GM04504 (cell line): ENCODE measurements around the gene SEPHS1.
"Not testable (repeated sequence)": the region's sequence is repeated elsewhere in the genome, so short reads cannot be mapped to it uniquely, and the experiment has no call there.

Experiments
- DNase-seq: peaks from one replicate; pipeline ENCODE4 v3.0.0-alpha.2; 2012; ENCODE audit warnings: low read depth

The SEPHS1 gene

DNA sequence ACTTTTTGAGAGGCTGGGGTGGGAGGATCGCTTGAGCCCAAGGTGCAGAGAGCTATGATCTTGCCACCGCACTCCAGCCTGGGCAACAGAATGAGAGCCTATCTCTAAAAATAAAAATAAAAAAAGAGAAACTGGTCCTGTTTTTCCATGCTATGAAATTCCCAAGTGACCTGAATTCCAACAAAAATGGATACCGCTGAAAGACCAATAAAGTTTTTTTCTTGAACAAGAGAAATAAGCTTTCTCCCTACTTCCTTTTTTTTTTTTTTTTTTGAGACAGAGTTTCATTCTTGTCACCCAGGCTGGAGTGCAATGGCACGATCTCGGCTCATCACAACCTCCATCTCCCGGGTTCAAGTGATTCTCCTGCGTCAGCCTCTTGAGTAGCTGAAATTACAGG lies 12.5 kb upstream of the SEPHS1 start:
- no peak for DNase-seq

DNA sequence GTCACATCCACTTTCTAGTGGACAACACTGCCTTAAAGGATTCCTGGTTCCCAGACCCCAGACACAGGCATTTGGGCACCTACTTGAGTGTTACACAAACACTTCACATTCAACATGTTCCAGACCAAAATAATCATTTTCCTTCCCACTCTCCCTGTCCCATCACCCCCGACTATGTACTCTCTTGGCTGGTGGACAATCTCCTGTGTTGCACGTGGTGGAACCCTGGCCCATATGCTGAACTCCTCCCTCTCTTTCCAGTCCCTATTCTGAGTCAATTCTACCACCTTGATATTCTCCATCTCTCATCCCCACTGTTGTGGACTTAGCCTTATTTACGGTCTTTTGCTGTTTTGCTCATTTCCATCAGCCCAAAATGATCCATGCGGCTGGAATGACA lies 8.3 kb upstream of the SEPHS1 start:
- no peak for DNase-seq

DNA sequence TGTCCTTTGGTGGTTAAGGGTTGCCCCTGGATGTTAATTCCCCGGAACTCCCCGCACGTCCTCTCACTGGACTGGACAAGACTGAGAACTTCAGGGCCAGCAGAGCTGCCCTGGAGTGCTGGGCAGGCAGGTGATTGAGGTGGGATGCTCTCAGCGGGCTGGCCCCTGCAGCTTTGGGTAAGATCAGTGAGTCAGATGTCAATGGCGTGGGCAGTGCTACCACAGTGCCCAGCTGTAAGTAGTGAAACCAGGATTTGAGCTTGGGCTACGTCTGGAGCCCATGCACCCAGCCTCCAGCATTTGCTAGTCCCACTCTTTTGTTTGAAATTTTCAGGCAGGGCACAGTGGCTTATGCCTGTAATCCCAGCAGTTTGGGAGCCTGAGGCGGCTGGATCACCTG lies 6.7 kb upstream of the SEPHS1 start:
- DNase-seq = no peak

DNA sequence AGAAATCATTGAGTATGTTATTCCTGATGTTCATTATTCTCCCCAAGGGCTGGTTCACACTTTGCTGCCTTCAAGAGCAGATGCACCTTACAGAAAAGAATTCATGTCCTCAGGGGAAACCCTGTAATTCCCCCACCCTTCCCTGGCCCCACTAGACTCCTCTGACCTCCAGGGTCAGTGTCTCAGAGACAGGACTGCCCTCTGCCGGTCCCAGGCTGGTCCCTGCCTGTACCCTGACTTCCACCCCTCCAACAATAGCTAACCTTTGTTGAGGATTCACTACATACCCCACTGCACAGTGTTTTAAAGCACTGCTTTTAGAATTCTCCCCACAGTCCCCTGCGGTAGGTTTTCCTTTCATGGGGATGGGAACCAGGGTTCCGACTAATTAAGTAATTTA lies 4.4 kb upstream of the SEPHS1 start:
- DNase-seq = no peak

DNA sequence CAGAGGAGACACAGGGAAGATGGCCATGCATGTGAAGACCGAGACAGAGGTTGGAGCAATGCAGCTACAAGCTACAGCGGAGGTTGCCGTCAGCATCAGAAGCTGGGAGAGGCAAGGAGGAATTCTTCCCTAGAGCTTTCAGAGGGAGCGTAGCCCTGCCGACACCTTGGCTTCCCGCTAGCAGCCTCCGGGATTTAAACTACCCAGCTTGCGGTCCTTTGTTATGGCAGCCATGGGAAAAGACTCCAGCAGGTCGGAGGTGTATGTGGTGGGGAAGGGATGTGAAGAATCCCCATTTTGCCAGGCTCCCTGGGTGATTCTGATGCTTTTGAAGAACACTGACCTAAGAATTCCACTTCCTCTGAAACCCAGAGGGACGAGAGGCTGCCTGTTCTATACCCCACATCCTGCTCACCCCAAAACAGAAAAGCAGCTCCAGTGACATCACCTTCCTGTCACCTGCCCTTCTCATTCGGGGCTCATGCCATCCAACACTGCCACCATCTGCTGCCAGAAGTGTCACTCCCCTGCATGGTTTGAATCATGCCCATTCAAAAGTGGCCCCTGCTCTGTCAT lies 3.3 kb upstream of the SEPHS1 start:
- DNase-seq = no peak

DNA sequence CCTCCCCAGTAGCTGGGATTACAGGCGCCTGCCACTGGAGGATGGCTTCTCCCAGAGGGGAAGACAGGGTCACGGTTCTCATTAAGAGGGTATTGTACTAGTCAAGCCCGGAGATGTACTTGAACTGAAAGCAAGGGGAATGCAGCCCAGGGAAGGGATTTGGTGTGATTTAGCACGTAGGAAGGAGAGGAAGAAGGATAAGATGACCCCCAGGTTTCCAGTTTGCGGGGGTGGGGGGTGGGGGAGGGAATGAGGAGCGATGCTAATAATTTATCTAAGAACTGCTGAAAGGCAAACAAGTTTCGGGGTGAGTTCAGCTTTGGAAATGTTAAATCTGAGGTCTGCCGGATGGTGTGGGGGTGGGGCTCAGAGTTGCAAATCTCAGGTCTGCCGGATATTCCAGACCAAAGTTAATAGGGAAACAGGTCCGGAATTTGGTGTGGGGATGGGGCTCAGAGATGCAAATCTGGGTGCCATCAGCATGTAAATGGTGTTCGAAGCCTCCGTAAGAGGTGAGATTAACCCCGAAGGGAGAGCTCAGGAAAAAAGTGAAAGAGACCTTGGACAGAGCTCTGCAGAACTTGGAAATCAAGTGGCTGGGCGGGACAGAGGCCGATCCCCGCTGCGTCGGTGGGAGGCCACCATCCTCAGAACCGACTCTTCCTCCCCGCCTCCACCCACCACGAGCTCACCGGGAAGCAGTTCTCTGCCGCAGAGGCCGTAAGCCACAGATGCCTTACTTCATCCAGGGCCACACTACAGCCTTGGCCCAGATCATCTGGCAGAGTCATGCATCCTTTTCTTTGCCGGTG lies 1.6 kb upstream of the SEPHS1 start:
- no peak for DNase-seq

DNA sequence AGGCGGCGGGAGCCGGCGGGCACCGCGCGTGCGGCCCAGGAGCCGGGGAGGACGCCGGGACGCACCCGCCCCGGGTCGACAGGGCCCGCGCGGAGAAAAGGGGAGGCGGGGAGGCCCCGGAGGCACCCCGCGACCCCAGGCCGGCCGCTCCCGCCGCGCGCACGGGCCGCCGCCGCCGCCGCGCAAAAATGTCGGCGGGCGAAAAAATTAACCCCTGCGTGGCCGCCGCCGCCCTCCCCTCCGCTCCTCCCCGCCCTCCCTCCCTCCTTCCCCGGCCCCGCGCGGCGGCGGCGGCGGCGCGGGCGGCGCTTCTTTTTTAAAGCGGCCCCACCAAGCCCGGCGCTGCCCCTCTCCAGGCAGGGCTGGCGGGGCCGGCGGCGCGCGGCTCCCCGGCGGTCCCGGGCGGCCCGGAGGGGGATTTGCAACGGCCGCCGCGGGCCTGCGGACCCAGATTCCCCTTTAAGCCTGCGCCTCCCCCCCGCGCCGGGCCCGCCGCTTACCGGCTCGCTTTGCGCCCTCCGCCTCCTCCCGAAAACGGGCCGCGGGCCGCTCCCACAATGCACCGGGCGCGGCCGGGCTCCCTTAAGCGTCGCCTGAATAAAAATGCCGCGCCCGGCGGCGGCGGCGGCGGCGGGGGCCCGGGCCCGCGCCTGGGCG lies 465 bp downstream of the SEPHS1 start:
- no peak for DNase-seq

DNA sequence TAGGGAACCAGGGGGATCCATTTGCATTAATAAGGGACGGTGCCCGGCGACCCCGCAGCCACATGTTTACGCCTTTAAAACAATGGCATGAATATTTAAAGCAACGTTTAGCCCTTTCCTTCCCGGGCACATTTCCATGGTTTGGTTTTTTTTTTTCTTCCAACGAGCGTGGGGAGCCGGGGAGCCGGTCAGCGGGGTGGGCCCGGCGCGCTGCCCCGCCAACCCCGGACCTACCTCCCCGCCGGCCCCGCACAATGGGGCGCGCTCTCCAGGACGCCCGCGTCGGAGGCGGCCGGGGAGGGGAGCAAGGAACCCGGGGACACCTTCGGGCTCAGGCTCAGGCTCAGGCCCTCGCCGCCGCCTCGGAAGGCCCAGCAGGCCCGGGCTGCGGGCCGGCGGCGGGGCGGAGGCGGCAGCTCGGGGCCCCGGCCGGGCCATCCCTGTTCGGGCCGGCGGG lies 1.0 kb downstream of the SEPHS1 start:
- no peak for DNase-seq

DNA sequence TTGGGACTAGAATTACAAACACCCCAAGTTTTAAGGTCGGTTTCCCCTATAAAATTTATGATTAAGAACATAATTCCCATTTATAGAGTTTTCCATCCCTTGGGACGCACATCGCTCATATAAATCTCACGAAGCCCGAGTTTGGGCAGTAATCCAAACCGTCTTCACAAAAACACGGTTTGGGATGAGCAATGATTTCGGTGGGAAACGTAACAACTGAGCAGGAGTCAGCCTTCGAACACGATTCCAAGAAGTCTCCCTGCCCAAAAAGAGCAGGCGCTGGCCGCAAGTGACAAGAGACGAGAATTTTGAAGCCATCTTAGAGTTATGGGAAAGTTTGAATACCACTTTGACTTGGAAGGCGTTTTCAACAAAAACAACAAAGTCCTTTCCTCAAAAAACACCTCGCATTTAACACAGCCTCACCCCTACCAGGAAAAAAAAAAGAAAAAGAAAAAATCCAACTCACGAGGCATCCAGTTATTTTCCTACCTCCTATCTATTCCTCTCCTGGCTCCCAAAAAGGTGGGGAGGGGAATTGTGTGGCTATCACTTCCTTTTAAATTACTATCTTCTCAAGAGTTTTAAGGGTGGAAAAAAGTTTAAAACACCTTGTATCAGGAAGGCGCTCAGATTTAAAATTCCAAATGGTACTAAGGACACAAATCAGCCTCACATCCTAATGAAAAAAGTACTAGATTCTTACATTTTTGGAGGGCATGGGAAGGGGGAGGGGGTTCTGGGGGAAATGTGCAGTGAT lies 1.6 kb downstream of the SEPHS1 start:
- DNase-seq = peak; percentile 73

DNA sequence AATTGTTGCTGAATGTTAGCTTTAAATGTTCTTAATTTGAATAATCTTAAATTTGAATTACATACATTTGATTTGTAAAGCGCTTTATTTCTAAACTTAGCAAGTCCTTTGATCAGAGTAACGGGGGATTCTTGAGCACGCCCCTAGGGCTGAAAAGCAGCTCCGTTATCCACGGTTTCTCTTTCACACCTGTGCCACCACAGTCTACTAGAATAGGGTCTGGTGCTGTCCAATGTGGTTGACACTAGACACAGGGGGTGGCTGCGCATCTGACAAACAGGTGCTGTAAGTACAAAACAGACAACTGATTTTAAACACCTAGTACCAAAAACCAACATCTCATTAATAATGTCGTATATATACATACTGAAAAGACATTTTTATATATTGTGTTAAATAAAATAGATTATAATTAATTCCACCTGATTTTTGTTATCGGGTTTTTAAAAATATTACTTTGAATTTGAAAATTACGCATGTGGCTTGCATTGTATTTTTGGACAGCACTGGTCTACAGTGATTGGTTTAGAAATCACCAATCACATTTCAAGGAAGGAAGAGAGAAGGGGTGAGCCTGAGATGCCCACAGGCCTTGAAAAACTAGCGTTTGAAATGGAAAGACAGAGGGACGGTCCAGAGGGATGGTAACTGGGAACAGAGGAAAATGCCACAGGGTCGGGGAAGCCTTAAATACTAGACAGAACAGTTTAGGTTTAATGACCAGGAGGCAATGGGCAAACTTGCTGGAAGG lies 7.3 kb downstream of the SEPHS1 start:
- DNase-seq = no peak

DNA sequence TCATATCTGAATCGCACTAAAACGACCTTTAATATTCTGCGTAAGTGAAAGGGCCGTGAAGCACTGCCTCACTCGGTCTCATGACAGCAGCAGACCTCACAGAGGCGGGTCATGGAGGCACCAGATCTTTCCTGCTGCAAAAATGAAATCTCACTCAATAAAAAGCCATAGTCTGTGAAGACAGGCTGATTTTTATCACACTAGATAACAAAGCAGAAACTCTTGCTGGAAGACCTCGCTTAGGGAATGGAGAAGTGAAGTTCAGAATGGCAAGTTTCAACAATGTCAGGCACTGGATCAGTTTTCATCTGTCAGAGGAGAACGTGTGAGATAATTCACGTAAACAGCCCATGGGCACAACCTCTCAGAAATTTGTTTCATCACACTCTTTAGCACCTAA lies 8.0 kb downstream of the SEPHS1 start:
- no peak for DNase-seq

DNA sequence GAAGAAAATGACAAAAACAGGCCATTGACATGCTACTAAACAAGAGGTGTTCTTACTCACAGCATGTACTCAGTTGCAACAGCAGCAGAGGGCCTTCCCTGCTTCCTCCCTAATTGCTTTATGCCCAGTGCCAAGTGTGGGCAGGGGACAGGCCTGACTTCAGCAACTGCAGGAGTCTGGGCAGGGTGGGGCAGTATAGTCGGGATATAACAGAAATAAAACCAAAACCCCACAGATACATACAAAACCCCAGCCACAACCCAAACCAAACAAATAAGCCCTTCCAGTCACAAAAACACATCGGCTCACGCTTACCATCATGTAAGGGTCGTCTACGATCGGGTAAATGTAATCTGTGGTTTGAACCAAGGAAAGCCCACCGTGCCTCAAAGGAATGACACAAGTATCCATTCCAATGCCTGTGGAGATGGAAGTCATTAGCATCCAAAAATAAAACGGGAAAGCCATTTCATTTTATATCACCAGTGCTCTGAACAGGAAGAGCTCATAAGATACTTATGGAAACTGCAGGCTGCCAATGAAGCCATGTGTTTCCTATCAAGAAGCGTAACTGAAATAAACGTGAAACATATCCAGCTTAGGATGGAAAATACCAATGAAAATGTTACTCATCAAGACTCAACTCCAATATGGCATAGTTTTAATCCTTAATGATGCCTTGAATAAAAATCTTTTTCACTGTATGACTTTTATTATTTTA lies 9.5 kb downstream of the SEPHS1 start:
- DNase-seq = peak; percentile 68

DNA sequence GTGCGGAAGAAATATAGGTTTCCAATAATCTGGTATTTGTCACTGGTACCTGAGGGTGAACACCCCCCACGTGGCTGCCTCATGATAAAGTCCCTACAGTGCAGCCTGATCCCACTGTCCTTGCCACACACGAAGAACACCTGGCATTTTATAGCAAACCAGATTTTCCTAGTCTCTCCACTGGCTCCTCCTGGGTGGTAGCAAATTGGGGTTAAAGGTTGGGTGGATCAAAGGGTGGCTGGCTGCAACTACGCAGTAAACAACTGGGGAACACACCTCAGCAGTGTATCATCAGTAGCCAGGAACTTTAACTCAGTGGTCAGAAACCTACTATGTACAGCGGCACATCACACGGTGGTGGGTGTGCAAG lies 10.3 kb downstream of the SEPHS1 start:
- no peak for DNase-seq

DNA sequence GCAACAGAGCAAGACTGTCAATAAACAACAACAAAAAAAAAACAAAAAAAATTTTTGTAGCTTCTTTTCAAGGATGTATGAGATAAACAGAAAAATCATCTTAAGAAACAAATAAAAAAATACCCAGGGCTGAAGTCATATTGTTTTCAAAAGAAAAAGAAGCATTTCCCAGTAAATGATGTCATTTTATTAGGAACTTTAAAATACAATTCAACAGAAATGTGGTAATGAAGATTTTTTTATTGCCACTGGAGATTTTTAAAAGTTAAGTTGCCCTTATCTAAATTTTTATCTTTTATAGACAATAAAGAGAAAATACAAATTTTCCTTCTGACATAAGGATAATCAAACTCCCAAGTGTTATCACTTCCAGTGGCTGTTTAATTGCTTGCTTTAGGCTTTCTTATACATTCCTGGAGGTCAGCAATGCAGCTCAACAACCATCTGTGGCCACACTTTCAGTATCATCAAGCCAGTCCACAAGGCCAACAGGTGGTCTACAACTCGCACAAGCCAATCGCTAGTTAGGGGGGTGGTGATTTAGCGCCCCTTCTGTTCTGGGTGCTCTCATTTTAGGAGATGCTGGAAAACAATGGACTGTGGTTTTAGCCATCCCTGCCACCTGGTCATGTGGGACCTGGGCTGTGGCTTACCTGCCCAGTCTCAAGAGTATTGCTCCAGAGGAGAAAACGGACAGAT lies 10.8 kb downstream of the SEPHS1 start:
- no peak for DNase-seq

DNA sequence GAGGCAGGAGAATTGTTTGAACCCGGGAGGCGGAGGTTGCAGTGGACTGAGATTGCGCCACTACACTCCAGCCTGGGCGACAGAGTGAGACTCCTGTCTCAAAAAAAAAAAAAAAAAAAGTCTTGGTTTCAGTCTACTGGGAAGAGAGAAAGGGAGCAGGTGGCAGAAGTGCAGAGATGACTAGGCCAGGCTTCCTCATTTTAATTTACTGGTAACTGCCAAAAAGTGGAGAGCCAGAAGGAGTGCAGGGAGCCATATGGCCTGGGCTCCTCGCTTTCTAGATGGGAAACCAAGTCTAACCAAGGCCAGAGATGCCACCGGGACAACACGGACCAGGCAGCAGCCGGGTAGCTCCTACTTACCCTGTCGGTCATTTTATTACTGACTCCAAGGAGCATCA lies 12.2 kb downstream of the SEPHS1 start:
- no peak for DNase-seq

DNA sequence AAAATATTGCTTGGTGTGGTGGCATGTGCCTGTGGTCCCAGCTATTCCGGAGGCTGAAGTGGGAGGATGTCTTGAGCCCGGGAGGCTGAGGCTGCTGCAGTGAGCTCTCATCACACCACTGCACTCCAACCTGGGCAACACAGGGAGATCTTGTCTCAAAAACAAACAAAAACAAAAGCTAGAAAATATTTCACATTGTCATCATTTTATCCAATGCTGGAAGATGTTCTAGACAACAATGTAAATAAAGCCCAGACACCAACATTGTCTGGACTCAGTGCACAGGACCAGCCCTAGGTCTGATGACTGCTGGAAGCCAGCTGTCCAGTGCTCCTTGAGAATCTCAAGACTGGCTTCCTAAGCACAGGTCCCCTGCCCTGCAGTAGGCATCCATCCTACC lies 13.5 kb downstream of the SEPHS1 start:
- no peak for DNase-seq

DNA sequence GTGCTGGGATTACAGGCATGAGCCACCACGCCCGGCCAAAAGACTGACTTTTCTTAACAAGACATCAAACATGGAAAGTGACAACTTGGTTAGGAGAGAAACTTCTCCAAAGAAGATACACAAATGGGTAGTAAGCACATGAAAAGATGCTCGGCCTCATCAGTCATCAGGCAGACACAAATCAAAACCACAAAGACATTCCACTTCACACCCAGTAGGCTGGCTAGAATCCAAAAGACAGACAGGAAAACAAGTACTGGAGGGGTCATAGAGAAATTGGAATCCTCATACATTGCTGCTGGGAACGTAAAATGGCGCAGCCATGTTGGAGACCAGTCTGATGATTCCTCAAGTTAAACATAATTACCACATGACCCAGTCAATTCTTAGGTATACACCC lies 16.4 kb downstream of the SEPHS1 start:
- DNase-seq = no peak

DNA sequence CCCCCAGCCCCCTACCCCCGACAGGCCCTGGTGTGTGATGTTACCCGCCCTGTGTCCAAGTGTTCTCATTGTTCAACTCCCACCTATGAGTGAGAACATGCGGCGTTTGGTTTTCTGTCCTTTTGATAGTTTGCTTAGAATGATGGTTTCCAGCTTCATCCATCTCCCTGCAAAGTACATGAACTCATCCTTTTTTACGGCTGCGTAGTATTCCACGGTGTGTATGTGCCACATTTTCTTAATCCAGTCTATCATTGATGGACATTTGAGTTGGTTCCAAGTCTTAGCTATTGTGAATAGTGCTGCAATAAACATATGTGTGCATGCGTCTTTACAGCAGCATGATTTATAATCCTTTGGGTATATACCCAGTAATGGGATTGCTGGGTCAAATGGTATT lies 17.1 kb downstream of the SEPHS1 start:
- DNase-seq = not testable (repeated sequence)

DNA sequence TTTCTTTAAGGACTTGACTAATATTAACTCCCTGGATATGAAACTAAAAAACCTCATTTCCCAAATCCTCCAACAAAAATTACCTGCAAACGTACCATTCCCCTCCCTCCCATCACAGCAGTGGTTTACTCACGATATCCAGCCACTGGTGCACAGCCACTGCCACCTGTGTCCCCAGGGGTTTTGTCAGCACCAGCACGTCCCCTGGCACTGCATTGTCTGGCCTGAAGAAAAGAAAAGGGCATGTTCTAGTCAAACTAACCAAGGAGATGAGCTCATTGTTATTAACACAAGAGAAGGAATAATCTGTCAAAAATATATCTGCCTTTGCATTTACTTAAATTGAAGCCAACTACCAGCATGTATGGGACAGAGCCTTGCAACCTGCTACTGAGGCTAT lies 18.5 kb downstream of the SEPHS1 start:
- no peak for DNase-seq

DNA sequence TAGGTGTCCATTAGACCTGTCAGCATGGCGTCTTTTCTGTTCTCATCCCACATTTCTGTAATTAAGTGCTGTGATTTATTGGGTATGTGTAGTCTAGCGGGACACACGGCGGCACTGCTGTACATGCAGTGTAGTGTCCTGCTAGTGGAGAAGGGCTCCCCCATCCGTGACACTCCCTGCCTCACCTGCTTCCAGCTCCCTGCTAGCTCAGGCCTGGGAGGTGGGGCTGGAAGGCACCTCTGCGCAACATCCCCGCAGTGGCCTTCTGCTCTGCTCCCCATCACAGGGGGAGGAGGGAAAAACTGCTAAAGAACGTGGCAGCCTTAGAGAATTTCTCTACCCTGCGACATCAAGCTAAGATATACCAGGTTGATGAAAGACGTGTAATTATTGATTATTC lies 19.5 kb downstream of the SEPHS1 start:
- DNase-seq = no peak

DNA sequence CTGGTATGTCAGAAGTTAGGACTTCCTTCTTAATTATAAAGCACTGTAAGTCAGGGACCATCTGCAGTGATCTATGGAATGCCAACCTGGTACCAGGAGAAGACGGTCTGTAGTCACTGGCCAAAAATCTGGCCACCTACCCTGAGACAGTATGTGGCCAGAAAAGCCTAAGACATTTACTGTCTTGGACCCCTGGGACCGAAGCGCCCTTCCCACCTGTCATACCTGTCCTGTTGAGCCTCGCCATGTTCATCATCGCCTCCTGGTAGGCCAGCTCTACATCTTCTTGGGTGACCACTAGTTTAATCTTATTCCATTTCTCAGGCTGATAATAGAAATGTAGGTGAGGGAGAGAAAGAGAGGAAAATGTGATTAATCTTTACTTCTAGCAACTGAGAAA lies 20.0 kb downstream of the SEPHS1 start:
- no peak for DNase-seq
